Measurements from ENCODE around the gene HMG20A.

The HMG20A gene

GRCh38 chr15:77500989-77501388 lies 80.3 kb downstream of the HMG20A start:
- H3K4me1 ChIP-seq (ENCODE audit: control insufficient read depth in 1 of 2, insufficient read depth in 2 of 2, low read length in 2 of 2) = peaks cover 37 to 45% of the 10 kb centered on the region in 2 experiments
- peaks cover 21% of the 10 kb centered on the region for H3K79me1 ChIP-seq (ENCODE audit: low read length)
- no peaks in the 10 kb centered on the region for H3K27me3 ChIP-seq (ENCODE audit: insufficient read depth, low read length)
- H3K27ac ChIP-seq (ENCODE audit: low read depth, low read length) = no peak overlapping the region
- H2AK5ac ChIP-seq (ENCODE audit: low read length) = no peak overlapping the region
- H3K14ac ChIP-seq (ENCODE audit: low read length) = no peak overlapping the region
- peak overlapping the region; percentile 61 for H2BK120ac ChIP-seq (ENCODE audit: insufficient read depth, low read length, poor library complexity)
- H3K4me3 ChIP-seq (ENCODE audit: low read depth, low read length) = no peak overlapping the region
- H2BK5ac ChIP-seq (ENCODE audit: low read depth, low read length, poor library complexity) = no peak overlapping the region
- H2AFZ ChIP-seq (ENCODE audit: insufficient read depth, low read length, poor library complexity) = no peak overlapping the region
- H4K8ac ChIP-seq (ENCODE audit: low read depth, low read length) = no peak overlapping the region
- no peak overlapping the region for H3K18ac ChIP-seq (ENCODE audit: low read length)
- no peaks in the 10 kb centered on the region for H3K36me3 ChIP-seq (ENCODE audit: control insufficient read depth in 1 of 2, insufficient read depth in 2 of 2, low read length in 2 of 2)
- no peak overlapping the region for H4K12ac ChIP-seq (ENCODE audit: low read depth, low read length)
- WGBS (ENCODE audit: extremely low coverage, insufficient coverage, insufficient read length) = no CpG with 5 or more reads among the region's 2 CpGs
- H3K4ac ChIP-seq (ENCODE audit: low read depth, low read length) = no peak overlapping the region
- no peak overlapping the region for H3K4me2 ChIP-seq (ENCODE audit: low read length)
- H3K23ac ChIP-seq (ENCODE audit: low read length) = no peak overlapping the region
- no peaks in the 10 kb centered on the region for H3K9me3 ChIP-seq (ENCODE audit: insufficient read depth, low read depth, low read length)
- H3K9ac ChIP-seq (ENCODE audit: low read length) = no peak overlapping the region
- DNase-seq = no peak
- H4K91ac ChIP-seq (ENCODE audit: low read depth, low read length) = no peak overlapping the region
- H2BK12ac ChIP-seq (ENCODE audit: low read length) = no peak overlapping the region
- peaks cover 3% of the 10 kb centered on the region for H3K79me2 ChIP-seq (ENCODE audit: control insufficient read depth, insufficient read depth, low read length, poor library complexity)

GRCh38 chr15:77502379-77503095 lies 81.8 kb downstream of the HMG20A start:
- Histone ChIP-seq H3K36me3 (ENCODE audit: control insufficient read depth in 1 of 2, insufficient read depth in 2 of 2, low read length in 2 of 2) (no peaks in the 10 kb centered on the region), H3K4me1 (ENCODE audit: control insufficient read depth in 1 of 2, insufficient read depth in 2 of 2, low read length in 2 of 2) (peaks cover 32 to 41% of the 10 kb centered on the region in 2 experiments), H3K14ac (ENCODE audit: low read length) (no peak overlapping the region), H3K27ac (ENCODE audit: low read depth, low read length) (peak overlapping the region; percentile 18), H3K18ac (ENCODE audit: low read length) (no peak overlapping the region), H3K27me3 (ENCODE audit: insufficient read depth, low read length) (no peaks in the 10 kb centered on the region), H3K23ac (ENCODE audit: low read length) (no peak overlapping the region), H4K8ac (ENCODE audit: low read depth, low read length) (no peak overlapping the region), H3K9me3 (ENCODE audit: insufficient read depth, low read depth, low read length) (no peaks in the 10 kb centered on the region), H4K12ac (ENCODE audit: low read depth, low read length) (no peak overlapping the region), H2AK5ac (ENCODE audit: low read length) (no peak overlapping the region), H2BK5ac (ENCODE audit: low read depth, low read length, poor library complexity) (no peak overlapping the region), H2BK120ac (ENCODE audit: insufficient read depth, low read length, poor library complexity) (peak overlapping the region; percentile 56), H3K9ac (ENCODE audit: low read length) (no peak overlapping the region), H3K79me1 (ENCODE audit: low read length) (peaks cover 20% of the 10 kb centered on the region), H2AFZ (ENCODE audit: insufficient read depth, low read length, poor library complexity) (no peak overlapping the region), H3K4me2 (ENCODE audit: low read length) (no peak overlapping the region), H3K4ac (ENCODE audit: low read depth, low read length) (no peak overlapping the region), H4K91ac (ENCODE audit: low read depth, low read length) (peak overlapping the region; percentile 59), H3K4me3 (ENCODE audit: low read depth, low read length) (no peak overlapping the region), H2BK12ac (ENCODE audit: low read length) (peak overlapping the region; percentile 38), H3K79me2 (ENCODE audit: control insufficient read depth, insufficient read depth, low read length, poor library complexity) (no peaks in the 10 kb centered on the region)
- no CpG with 5 or more reads among the region's 7 CpGs for WGBS (ENCODE audit: extremely low coverage, insufficient coverage, insufficient read length)
- no peak for DNase-seq

GRCh38 chr15:77503240-77503639 lies 82.6 kb downstream of the HMG20A start:
- H3K4ac ChIP-seq (ENCODE audit: low read depth, low read length) = no peak overlapping the region
- no peak overlapping the region for H2AK5ac ChIP-seq (ENCODE audit: low read length)
- no peak overlapping the region for H2BK12ac ChIP-seq (ENCODE audit: low read length)
- no peak overlapping the region for H4K12ac ChIP-seq (ENCODE audit: low read depth, low read length)
- peak overlapping the region; percentile 18 for H3K27ac ChIP-seq (ENCODE audit: low read depth, low read length)
- DNase-seq = peak in 1 of 2 donors; percentile 45
- H3K36me3 ChIP-seq (ENCODE audit: control insufficient read depth in 1 of 2, insufficient read depth in 2 of 2, low read length in 2 of 2) = no peaks in the 10 kb centered on the region
- no peak overlapping the region for H2AFZ ChIP-seq (ENCODE audit: insufficient read depth, low read length, poor library complexity)
- H3K18ac ChIP-seq (ENCODE audit: low read length) = no peak overlapping the region
- peaks cover 20% of the 10 kb centered on the region for H3K79me1 ChIP-seq (ENCODE audit: low read length)
- H3K9ac ChIP-seq (ENCODE audit: low read length) = no peak overlapping the region
- no peaks in the 10 kb centered on the region for H3K27me3 ChIP-seq (ENCODE audit: insufficient read depth, low read length)
- no peak overlapping the region for H3K23ac ChIP-seq (ENCODE audit: low read length)
- no peaks in the 10 kb centered on the region for H3K9me3 ChIP-seq (ENCODE audit: insufficient read depth, low read depth, low read length)
- peak overlapping the region; percentile 58 for H4K91ac ChIP-seq (ENCODE audit: low read depth, low read length)
- H3K4me1 ChIP-seq (ENCODE audit: control insufficient read depth in 1 of 2, insufficient read depth in 2 of 2, low read length in 2 of 2) = peaks cover 37 to 42% of the 10 kb centered on the region in 2 experiments
- H3K4me3 ChIP-seq (ENCODE audit: low read depth, low read length) = no peak overlapping the region
- no peak overlapping the region for H2BK5ac ChIP-seq (ENCODE audit: low read depth, low read length, poor library complexity)
- no peaks in the 10 kb centered on the region for H3K79me2 ChIP-seq (ENCODE audit: control insufficient read depth, insufficient read depth, low read length, poor library complexity)
- no peak overlapping the region for H4K8ac ChIP-seq (ENCODE audit: low read depth, low read length)
- H2BK120ac ChIP-seq (ENCODE audit: insufficient read depth, low read length, poor library complexity) = peak overlapping the region; percentile 31
- no peak overlapping the region for H3K4me2 ChIP-seq (ENCODE audit: low read length)
- no peak overlapping the region for H3K14ac ChIP-seq (ENCODE audit: low read length)

- WGBS (ENCODE audit: extremely low coverage, insufficient coverage, insufficient read length) = no CpG with 5 or more reads among the region's 6 CpGs
- Histone ChIP-seq H3K36me3 (ENCODE audit: control insufficient read depth in 1 of 2, insufficient read depth in 2 of 2, low read length in 2 of 2) (no peaks in the 10 kb centered on the region), H2BK5ac (ENCODE audit: low read depth, low read length, poor library complexity) (no peak overlapping the region)
Observed at GRCh38 chr15:77503764-77504163, 83.1 kb downstream of the HMG20A start.

More at GRCh38 chr15:77503764-77504163, 83.1 kb downstream of the HMG20A start:
- peak overlapping the region; percentile 7 for H3K14ac ChIP-seq (ENCODE audit: low read length)
- no peak overlapping the region for H3K4ac ChIP-seq (ENCODE audit: low read depth, low read length)
- H3K9me3 ChIP-seq (ENCODE audit: insufficient read depth, low read depth, low read length) = no peaks in the 10 kb centered on the region
- H3K4me3 ChIP-seq (ENCODE audit: low read depth, low read length) = no peak overlapping the region
- H3K9ac ChIP-seq (ENCODE audit: low read length) = no peak overlapping the region
- peak overlapping the region; percentile 58 for H4K91ac ChIP-seq (ENCODE audit: low read depth, low read length)
- H2AFZ ChIP-seq (ENCODE audit: insufficient read depth, low read length, poor library complexity) = no peak overlapping the region
- H3K18ac ChIP-seq (ENCODE audit: low read length) = no peak overlapping the region
- H3K79me2 ChIP-seq (ENCODE audit: control insufficient read depth, insufficient read depth, low read length, poor library complexity) = no peaks in the 10 kb centered on the region
- no peaks in the 10 kb centered on the region for H3K27me3 ChIP-seq (ENCODE audit: insufficient read depth, low read length)
- no peak overlapping the region for H4K8ac ChIP-seq (ENCODE audit: low read depth, low read length)
- H3K4me2 ChIP-seq (ENCODE audit: low read length) = no peak overlapping the region
- no peak overlapping the region for H4K12ac ChIP-seq (ENCODE audit: low read depth, low read length)
- H3K23ac ChIP-seq (ENCODE audit: low read length) = no peak overlapping the region
- no peak overlapping the region for H2AK5ac ChIP-seq (ENCODE audit: low read length)
- H2BK12ac ChIP-seq (ENCODE audit: low read length) = peak overlapping the region; percentile 8
- peaks cover 18% of the 10 kb centered on the region for H3K79me1 ChIP-seq (ENCODE audit: low read length)
- H2BK120ac ChIP-seq (ENCODE audit: insufficient read depth, low read length, poor library complexity) = peak overlapping the region; percentile 31
- peaks cover 34 to 38% of the 10 kb centered on the region in 2 experiments for H3K4me1 ChIP-seq (ENCODE audit: control insufficient read depth in 1 of 2, insufficient read depth in 2 of 2, low read length in 2 of 2)
- DNase-seq = no peak
- H3K27ac ChIP-seq (ENCODE audit: low read depth, low read length) = no peak overlapping the region

Data from trophoblast cell (in vitro differentiated cells and primary cell).